GM19455 (cell line): ENCODE measurements around the gene CASTOR2.
"Not testable (repeated sequence)": the region's sequence is repeated elsewhere in the genome, so short reads cannot be mapped to it uniquely, and the experiment has no call there.

Experiments
- ATAC-seq: cut with Tn5 transposase; IDR thresholded peaks from one replicate; pipeline ENCODE4 v1.9.1; 2021; ENCODE audit not compliant: unreplicated experiment

CASTOR2 gene

GRCh38 chr7:74994869-74995543 is 30.5 kb downstream of the CASTOR2 start:
- ATAC-seq, result not testable (repeated sequence)

GRCh38 chr7:74996361-74996760 is 31.9 kb downstream of the CASTOR2 start:
- not testable (repeated sequence) for ATAC-seq

GRCh38 chr7:74997811-74998210 is 33.3 kb downstream of the CASTOR2 start:
- ATAC-seq, result not testable (repeated sequence)

- not testable (repeated sequence) for ATAC-seq
Observed at GRCh38 chr7:75001356-75001755, 36.9 kb downstream of the CASTOR2 start.

- no peak for ATAC-seq
Observed at GRCh38 chr7:75010036-75010435, 45.5 kb downstream of the CASTOR2 start.

- ATAC-seq, result no peak
Observed at GRCh38 chr7:75017832-75018231, 53.3 kb downstream of the CASTOR2 start.

- no peak for ATAC-seq
Observed at GRCh38 chr7:75018570-75019364, 54.3 kb downstream of the CASTOR2 start.

GRCh38 chr7:75019800-75020199 is 55.3 kb downstream of the CASTOR2 start:
- ATAC-seq, result no peak

GRCh38 chr7:75024922-75025321 is 60.4 kb downstream of the CASTOR2 start:
- no peak for ATAC-seq

GRCh38 chr7:75028299-75028698 is 63.8 kb downstream of the CASTOR2 start:
- no peak for ATAC-seq

- no peak for ATAC-seq
Observed at GRCh38 chr7:75033064-75033463, 68.6 kb downstream of the CASTOR2 start.

GRCh38 chr7:75033826-75034225 is 69.3 kb downstream of the CASTOR2 start:
- no peak for ATAC-seq

GRCh38 chr7:75038508-75038907 is 74.0 kb downstream of the CASTOR2 start:
- ATAC-seq, result no peak

- ATAC-seq, result no peak
Observed at GRCh38 chr7:75039166-75039565, 74.7 kb downstream of the CASTOR2 start.

GRCh38 chr7:75039709-75040108 is 75.2 kb downstream of the CASTOR2 start:
- ATAC-seq, result no peak

- ATAC-seq, result no peak
Observed at GRCh38 chr7:75040512-75040911, 76.0 kb downstream of the CASTOR2 start.

- ATAC-seq, result no peak
Observed at GRCh38 chr7:75042286-75042685, 77.8 kb downstream of the CASTOR2 start.

GRCh38 chr7:75042831-75043703 is 78.6 kb downstream of the CASTOR2 start:
- ATAC-seq, result no peak

- no peak for ATAC-seq
Observed at GRCh38 chr7:75045881-75046280, 81.4 kb downstream of the CASTOR2 start.

GRCh38 chr7:75048435-75049379 is 84.2 kb downstream of the CASTOR2 start:
- no peak for ATAC-seq
